H1 (cell line): ENCODE results near the gene FGF18. TPM values are rescaled to one million over a fixed set of nuclear protein-coding genes. Genes with fewer than 3 reads are reported as not detected.
A peak's percentile ranks its signal among the peaks of the same experiment; 100 is the strongest.

ENCODE experiments used
- CTCF ChIA-PET: fragments of 300-600 bp; sonication (Branson Sonifier 250); formaldehyde crosslinking; loops from one replicate; lab custom pipeline; 2021; ENCODE audit not compliant: partially characterized antibody; lab: Charles Lee
- POLR2A ChIA-PET: fragments of 300-600 bp; sonication (Branson Sonifier 250); formaldehyde crosslinking; loops from one replicate; lab custom pipeline; 2021; ENCODE audit warnings: inconsistent platforms; ENCODE audit not compliant: partially characterized antibody; lab: Charles Lee
- DNase-seq, 2 experiments: peaks; one replicate each; pipeline versions ENCODE4 v3.0.0 to v3.0.0-alpha.2; 2010 to 2022; ENCODE audit warnings: low spot score in 2 of 2, low read depth in 1 of 2, mixed read lengths in 1 of 2
- FAIRE-seq: peaks from 2 replicates; lab custom pipeline; 2011; peaks lifted over from hg19 to GRCh38; lab: Jason Lieb, UNC
- H2AFZ ChIP-seq: 2 replicates; pipeline ENCODE4 v1.8.1; 2012; ENCODE audit warnings: low read length, inconsistent platforms
- H2AK5ac ChIP-seq: 2 replicates; pipeline ENCODE4 v1.6.1; 2013; ENCODE audit warnings: low read depth, low read length
- H2BK120ac ChIP-seq: replicated peaks from 2 replicates; pipeline ENCODE3; 2013; ENCODE audit warnings: low read depth, low read length, inconsistent platforms
- H2BK12ac ChIP-seq: 2 replicates; pipeline ENCODE4 v1.6.1; 2013; ENCODE audit warnings: low read depth, low read length
- H2BK15ac ChIP-seq: 2 replicates; pipeline ENCODE4 v1.6.1; 2013; ENCODE audit warnings: low read length
- H2BK20ac ChIP-seq: 2 replicates; pipeline ENCODE4 v1.6.1; 2013; ENCODE audit warnings: low read length
- H2BK5ac ChIP-seq: 2 replicates; pipeline ENCODE4 v1.6.1; 2013; ENCODE audit warnings: low read depth, low read length
- H3K14ac ChIP-seq: 2 replicates; pipeline ENCODE4 v1.6.1; 2013; ENCODE audit warnings: inconsistent platforms; ENCODE audit not compliant: insufficient read length
- H3K18ac ChIP-seq: 2 replicates; pipeline ENCODE4 v1.6.1; 2013; ENCODE audit warnings: low read length; ENCODE audit errors: extremely low read depth
- H3K23ac ChIP-seq: 2 replicates; pipeline ENCODE4 v1.6.1; 2013; ENCODE audit warnings: inconsistent platforms; ENCODE audit not compliant: insufficient read length
- H3K23me2 ChIP-seq: 2 replicates; pipeline ENCODE4 v1.6.1; 2013; ENCODE audit warnings: low read depth, low read length
- H3K27ac ChIP-seq: 2 replicates; pipeline ENCODE4 v1.6.1; 2011; ENCODE audit warnings: low read depth, low read length, inconsistent platforms
- H3K27me3 ChIP-seq, 4 experiments: replicated peaks in 1 of 4; 1 replicate in 1 of 4; 2 replicates in 3 of 4; pipeline versions ENCODE4 v1.6.1 to v1.8.1; 2011 to 2013; ENCODE audit warnings: low read length in 3 of 4, mild to moderate bottlenecking in 3 of 4, inconsistent platforms in 2 of 4, mixed read lengths in 2 of 4, moderate library complexity in 1 of 4; ENCODE audit not compliant: control insufficient read depth in 3 of 4, insufficient read depth in 3 of 4; ENCODE audit errors: extremely low read depth in 1 of 4
- H3K36me3 ChIP-seq, 4 experiments: 2 replicates each; pipeline versions ENCODE4 v1.6.1 to v1.8.1; 2011 to 2013; ENCODE audit warnings: mild to moderate bottlenecking in 4 of 4, low read length in 3 of 4, moderate library complexity in 2 of 4, control low read depth in 1 of 4, inconsistent platforms in 1 of 4; ENCODE audit not compliant: insufficient read depth in 4 of 4, control insufficient read depth in 2 of 4
- H3K4ac ChIP-seq: replicated peaks from 2 replicates; pipeline ENCODE3; 2013; ENCODE audit warnings: low read length, low read depth, mixed read lengths, inconsistent platforms; ENCODE audit not compliant: insufficient read length
- H3K4me1 ChIP-seq, 4 experiments: replicated peaks in 1 of 4; 1 replicate in 1 of 4; 2 replicates in 3 of 4; pipeline versions ENCODE4 v1.6.1 to v1.8.1; 2011 to 2013; ENCODE audit warnings: low read length in 3 of 4, inconsistent platforms in 2 of 4, mixed read lengths in 1 of 4; ENCODE audit not compliant: insufficient read depth in 4 of 4, control insufficient read depth in 3 of 4
- H3K4me2 ChIP-seq, 2 experiments: 2 replicates each; pipeline versions ENCODE4 v1.6.1 to v1.8.1; 2011 to 2013; ENCODE audit warnings: low read depth in 2 of 2, low read length in 2 of 2, control low read depth in 1 of 2, inconsistent platforms in 1 of 2, mild to moderate bottlenecking in 1 of 2; ENCODE audit not compliant: insufficient read depth in 1 of 2
- H3K4me3 ChIP-seq, 4 experiments: fragments of 200-600, 300-600 bp in 1 of 4; sonication (generic), shearing (Covaris generic), sonication (Bioruptor Twin) in 1 of 4; 2 replicates each; pipeline versions ENCODE4 v1.5.1 to v1.8.1; 2011 to 2016; ENCODE audit warnings: low read length in 4 of 4, low read depth in 3 of 4, control low read depth in 2 of 4, inconsistent platforms in 2 of 4, mild to moderate bottlenecking in 2 of 4, mixed read lengths in 1 of 4, moderate library complexity in 1 of 4; ENCODE audit not compliant: insufficient read depth in 2 of 4; ENCODE audit errors: extremely low read depth in 1 of 4
- H3K56ac ChIP-seq: replicated peaks from 2 replicates; pipeline ENCODE3; 2013; ENCODE audit warnings: low read depth, mild to moderate bottlenecking, mixed read lengths, low read length, inconsistent platforms; ENCODE audit not compliant: insufficient read length
- H3K79me1 ChIP-seq: 2 replicates; pipeline ENCODE4 v1.6.1; 2013; ENCODE audit warnings: low read depth, low read length, control low read depth
- H3K79me2 ChIP-seq, 2 experiments: 2 replicates each; pipeline versions ENCODE4 v1.6.1 to v1.8.1; 2012 to 2013; ENCODE audit warnings: low read length in 2 of 2, mild to moderate bottlenecking in 2 of 2, inconsistent platforms in 1 of 2; ENCODE audit not compliant: insufficient read depth in 2 of 2, control insufficient read depth in 1 of 2
- H3K9ac ChIP-seq, 4 experiments: replicated peaks in 1 of 4; 1 replicate in 1 of 4; 2 replicates in 3 of 4; pipeline versions ENCODE4 v1.6.1 to v1.8.1; 2011 to 2013; ENCODE audit warnings: low read depth in 3 of 4, low read length in 3 of 4, control low read depth in 2 of 4, mild to moderate bottlenecking in 2 of 4, moderate library complexity in 2 of 4, inconsistent platforms in 1 of 4; ENCODE audit errors: extremely low read depth in 1 of 4
- H3K9me3 ChIP-seq, 2 experiments: 2 replicates each; pipeline versions ENCODE4 v1.6.1 to v1.8.1; 2012 to 2013; ENCODE audit warnings: mild to moderate bottlenecking in 2 of 2, moderate library complexity in 2 of 2, control low read depth in 1 of 2, inconsistent platforms in 1 of 2, low read depth in 1 of 2, low read length in 1 of 2, mixed read lengths in 1 of 2; ENCODE audit not compliant: insufficient read depth in 2 of 2
- H4K20me1 ChIP-seq, 2 experiments: replicated peaks in 1 of 2; 2 replicates each; pipeline versions ENCODE3 to v1.8.1; 2011 to 2013; ENCODE audit warnings: inconsistent platforms in 2 of 2, low read length in 2 of 2, mild to moderate bottlenecking in 1 of 2; ENCODE audit not compliant: insufficient read depth in 2 of 2, control insufficient read depth in 1 of 2
- H4K5ac ChIP-seq: 2 replicates; pipeline ENCODE4 v1.6.1; 2013; ENCODE audit warnings: low read length, low read depth, mixed read lengths, inconsistent platforms; ENCODE audit not compliant: insufficient read length
- H4K8ac ChIP-seq: 2 replicates; pipeline ENCODE4 v1.8.0; 2013; ENCODE audit warnings: mild to moderate bottlenecking, moderate library complexity, low read length, inconsistent platforms; ENCODE audit not compliant: insufficient read depth; ENCODE audit errors: extremely low read depth
- H4K91ac ChIP-seq: replicated peaks from 2 replicates; pipeline ENCODE3; 2013; ENCODE audit warnings: low read length, mixed read lengths, inconsistent platforms; ENCODE audit not compliant: insufficient read length
- BACH1 ChIP-seq: IDR thresholded peaks from 2 replicates; pipeline ENCODE4 v1.6.1; 2012; ENCODE audit warnings: low read length, improper control_type of control experiment
- BCL11A ChIP-seq, 2 experiments: IDR thresholded peaks; one replicate each; pipeline ENCODE4 v1.6.1; 2011; ENCODE audit warnings: low read depth in 2 of 2, low read length in 2 of 2, mild to moderate bottlenecking in 2 of 2
- CBX5 ChIP-seq: fragments of 300-800, 300-1000 bp; sonication (generic); IDR thresholded peaks from 2 replicates; pipeline ENCODE4 v1.7.1; 2016; ENCODE audit warnings: antibody characterized with exemption, low read length, low read depth
- HDAC6 ChIP-seq: IDR thresholded peaks from one replicate; pipeline ENCODE4 v1.7.1; 2012; ENCODE audit warnings: low read depth, mild to moderate bottlenecking, inconsistent platforms, low read length, moderate library complexity
- JUN ChIP-seq: IDR thresholded peaks from 2 replicates; pipeline ENCODE4 v1.6.1; 2011; ENCODE audit warnings: low read depth, mild to moderate bottlenecking, improper control_type of control experiment, low read length
- NANOG ChIP-seq: IDR thresholded peaks from 2 replicates; pipeline ENCODE4 v1.6.1; 2011; ENCODE audit warnings: low read length, low read depth, mild to moderate bottlenecking, inconsistent platforms; ENCODE audit not compliant: insufficient read depth, poor library complexity, severe bottlenecking
- PHF8 ChIP-seq: fragments of 200-600 bp; sonication (generic); conservative IDR thresholded peaks from 2 replicates; pipeline ENCODE4 v1.7.1; 2012; ENCODE audit warnings: low read depth, mild to moderate bottlenecking, inconsistent platforms, low read length, moderate library complexity
- POLR2AphosphoS5 ChIP-seq: IDR thresholded peaks from 2 replicates; pipeline ENCODE4 v1.6.1; 2011; ENCODE audit warnings: low read depth, low read length
- RNF2 ChIP-seq: fragments of 200-900, 300-1000 bp; sonication (generic); IDR thresholded peaks from 2 replicates; pipeline ENCODE4 v1.7.1; 2016; ENCODE audit warnings: borderline replicate concordance, low read depth, mild to moderate bottlenecking, antibody characterized with exemption, low read length; ENCODE audit not compliant: poor library complexity, severe bottlenecking; ENCODE audit errors: missing control alignments
- SP2 ChIP-seq: IDR thresholded peaks from 2 replicates; pipeline ENCODE4 v1.6.1; 2012; ENCODE audit warnings: mild to moderate bottlenecking, low read length, inconsistent platforms
- SRF ChIP-seq: IDR thresholded peaks from 2 replicates; pipeline ENCODE4 v1.6.1; 2011; ENCODE audit warnings: mild to moderate bottlenecking, low read depth, low read length, moderate library complexity
- TAF1 ChIP-seq: IDR thresholded peaks from 2 replicates; pipeline ENCODE4 v1.6.1; 2011; ENCODE audit warnings: mild to moderate bottlenecking, low read depth, low read length
- ZNF274 ChIP-seq: IDR thresholded peaks from 2 replicates; pipeline ENCODE4 v1.7.0; 2012; ENCODE audit warnings: low read length, borderline replicate concordance; ENCODE audit errors: extremely low read depth
- WGBS, 2 experiments: shearing (Covaris generic) in 1 of 2; methylation state at CpG; one replicate each; pipeline versions ENCODE4 v1.1.6 to v1.1.7; 2013 to 2015; ENCODE audit warnings: low lambda C conversion rate in 2 of 2, mixed read lengths in 2 of 2, inconsistent platforms in 1 of 2, low coverage in 1 of 2, missing lambda C conversion rate in 1 of 2; ENCODE audit not compliant: insufficient replicate concordance in 2 of 2, insufficient coverage in 1 of 2, insufficient read length in 1 of 2; ENCODE audit errors: extremely low coverage in 1 of 2, missing lambda C conversion rate in 1 of 2; 5-methylcytosine and 5-hydroxymethylcytosine counted together
- polyA plus RNA-seq, 7 experiments: library from polyadenylated mRNA; depleted of rRNA in 3 of 7; stranded (reverse) in 5 of 7; unstranded in 2 of 7; fragments of >200 nt in 5 of 7; fragments of 200-250 nt in 2 of 7; gene quantifications; 1 replicate in 5 of 7; 2 replicates in 1 of 7; 4 replicates in 1 of 7; pipeline versions ENCODE4 v1.2.1 to v1.2.3, GENCODE V29; 2011 to 2013; ENCODE audit warnings: missing spikeins in 2 of 7, mixed read lengths in 2 of 7
- total RNA-seq: library from RNA; stranded (reverse); fragmentation: NEBNext Ultra II Directional; extraction: Animal tissue kit (Norgen Biotek cat#: 25700); gene quantifications from 2 replicates; pipeline ENCODE4 v1.2.1, GENCODE V29; 2021

FGF18 gene
- total and polyA plus RNA-seq, 2 of the 8 experiments (the other 6 are each of a cell fraction or from before 2014, with no cell fraction given): 0.54 to 1.3 TPM

GRCh38 chr5:171498166-171498565, 78.7 kb downstream of the FGF18 start:
- H4K91ac ChIP-seq: no peak overlapping the region
- no peak overlapping the region for H2BK15ac ChIP-seq
- no peak overlapping the region for H3K4me2 ChIP-seq
- no peaks in the 10 kb centered on the region for H3K79me1 ChIP-seq
- no peaks in the 10 kb centered on the region; a peak in 1 of 7 replicates for H3K27me3 ChIP-seq
- no peaks in the 10 kb centered on the region for H3K9me3 ChIP-seq
- H2BK120ac ChIP-seq: no peak overlapping the region
- ChIA-PET POLR2A (no interaction called here), CTCF (interaction anchor here (1.8 to 5.3 kb wide), 3 partner anchors 10 to 79 kb away, joined by 4 to 37 read pairs (median 6); partner anchors contain the start of gene FGF18)
- H3K23me2 ChIP-seq: no peaks in the 10 kb centered on the region
- DNase-seq (no peak), FAIRE-seq (no peak)
- no peaks in the 10 kb centered on the region for H3K79me2 ChIP-seq
- no peak overlapping the region for H3K4me3 ChIP-seq
- H2AK5ac ChIP-seq: no peak overlapping the region; the same call in 1 of the 2 replicates
- H3K9ac ChIP-seq: no peak overlapping the region
- no peak overlapping the region for H2BK5ac ChIP-seq
- H4K8ac ChIP-seq: no peak overlapping the region
- 93% methylated on average over 6 of the region's 6 CpGs; no CpG with 5 or more reads in 1 of the 2 experiments for WGBS, 2 experiments
- peaks cover 0 to 2% of the 10 kb centered on the region in 2 experiments for H4K20me1 ChIP-seq
- no peak overlapping the region for H3K4ac ChIP-seq
- no peaks in the 10 kb centered on the region for H3K36me3 ChIP-seq
- no peak for TF ChIP-seq ZNF274
- no peak for TF ChIP-seq SP2
- TF ChIP-seq TAF1: no peak
- TF ChIP-seq PHF8: no peak
- TF ChIP-seq HDAC6: no peak
- TF ChIP-seq NANOG: no peak
- TF ChIP-seq JUN: no peak
- TF ChIP-seq RNF2: no peak
- TF ChIP-seq CBX5: no peak
- TF ChIP-seq BACH1: no peak
- TF ChIP-seq SRF: no peak
- TF ChIP-seq POLR2AphosphoS5: no peak
- no peak for TF ChIP-seq BCL11A (IDR thresholded peaks at IDR 0.05; ENCODE audit: low read depth in 2 of 2, low read length in 2 of 2)
- H3K14ac ChIP-seq: no peak overlapping the region
- no peak overlapping the region for H3K18ac ChIP-seq
- no peak overlapping the region for H3K56ac ChIP-seq
- H2BK20ac ChIP-seq: no peak overlapping the region
- peak overlapping the region; percentile 28; the same call in 1 of the 2 replicates for H2BK12ac ChIP-seq
- H4K5ac ChIP-seq: no peak overlapping the region
- peaks cover 6 to 17% (median 13%) of the 10 kb centered on the region in 4 experiments for H3K4me1 ChIP-seq
- no peak overlapping the region for H2AFZ ChIP-seq
- no peak overlapping the region for H3K23ac ChIP-seq
- H3K27ac ChIP-seq: no peak overlapping the region
